Pancreas (tissue), 10 donors: ENCODE results near the gene VENTX. TPM values are rescaled to one million over a fixed set of nuclear protein-coding genes. Genes with fewer than 3 reads are reported as not detected.

Experiments
- ATAC-seq, 4 donors: fragments of 200-7000 bp; cut with Tn5 transposase; one replicate each; pipeline versions ENCODE4 v1.8.0 to v1.9.1; 2020; ENCODE audit warnings: mild to moderate bottlenecking in 4 of 4, moderate library complexity in 4 of 4
- DNase-seq, 6 donors: peaks; one replicate each; pipeline ENCODE4 v3.0.0-alpha.2; 2020
- FAIRE-seq: peaks from 2 replicates; lab custom pipeline; 2012; peaks lifted over from hg19 to GRCh38; lab: Jason Lieb, UNC
- H3K27ac ChIP-seq, 4 donors: fragments of 200-600 bp; sonication (generic); 1 replicate in 3 of 4; 2 replicates in 1 of 4; pipeline versions ENCODE4 v1.5.0 to v1.8.0; 2020
- H3K27me3 ChIP-seq, 4 donors: fragments of 200-600 bp; one replicate each; pipeline ENCODE4 v1.8.0; 2021
- H3K36me3 ChIP-seq, 3 donors: fragments of 200-600 bp; sonication (generic) in 1 of 3; one replicate each; pipeline versions ENCODE4 v1.5.0 to v1.8.0; 2020 to 2021
- H3K4me1 ChIP-seq, 3 donors: fragments of 200-600 bp; one replicate each; pipeline ENCODE4 v1.8.0; 2021
- H3K4me3 ChIP-seq, 4 donors: fragments of 200-600 bp; sonication (generic) in 2 of 4; one replicate each; pipeline versions ENCODE4 v1.5.0 to v1.8.0; 2020 to 2021
- H3K9me3 ChIP-seq, 4 donors: fragments of 200-600 bp; one replicate each; pipeline ENCODE4 v1.8.0; 2021
- CTCF ChIP-seq, 4 donors: fragments of 200-600 bp; sonication (generic) in 3 of 4; IDR thresholded peaks; one replicate each; pipeline versions ENCODE4 v1.5.0 to v1.8.0; 2021; ENCODE audit warnings: antibody characterized with exemption in 4 of 4
- WGBS, 2 donors: extraction: QIAGEN DNeasy Blood & Tissue Kit; methylation state at CpG; one replicate each; pipeline ENCODE4 v1.1.7; 2013; 5-methylcytosine and 5-hydroxymethylcytosine counted together
- intact Hi-C, 3 donors: fragments of 100-400 bp; cut with DNase I; formaldehyde crosslinking; loops; one replicate each; pipeline versions ENCODE4 v1.11.1 to v1.14.2; 2022
- polyA plus RNA-seq, 2 donors: library from polyadenylated mRNA; stranded (reverse); fragments of 200-250 nt; gene quantifications; one replicate each; pipeline ENCODE4 v1.2.3, GENCODE V29; 2013
- total RNA-seq, 6 donors: library from RNA; stranded (reverse); fragmentation: NEBNext Ultra II Directional in 4 of 6; extraction: Animal tissue kit (Norgen Biotek cat#: 25700) in 4 of 6; gene quantifications; one replicate each; pipeline versions ENCODE4 v1.2.1 to v1.2.4, GENCODE V29; 2021 to 2023
- donor health status: healthy with polysubstance abuse.
- donor health status: DM: no; HTN: no; CAD: no; lungs with moderate emphysema.
- donor health status: DM: no; HTN: no; CAD: no.
- donor health status: control.
- donor health status: control.
- donor health status: Bipolar disorder and iron deficiency.
- donor health status: DM: yes; HTN: yes; CAD: no.
- donor health status: DM: no; HTN: no; CAD: no.
- donor health status: DM: no; HTN: no; CAD: no.
- donor health status: DM: yes; HTN: yes; CAD: no.

VENTX gene
- total and polyA plus RNA-seq, 8 donors, result 0.09 to 1.3 (median 0.46) TPM

- peak in 2 of 6 donors; percentile 9 to 70 for DNase-seq
These were observed 27.1 kb upstream of the VENTX start for GRCh38 chr10:133210398-133211140.

GRCh38 chr10:133211141-133211830, 26.4 kb upstream of the VENTX start:
- 54 to 59% methylated on average over 22 to 25 of the region's 25 CpGs for WGBS, 2 donors
- H3K9me3 ChIP-seq, result no peaks in the 10 kb centered on the region
- TF ChIP-seq CTCF (IDR thresholded peaks at IDR 0.05), result no peak
- no peaks in the 10 kb centered on the region for H3K4me1 ChIP-seq
- no peaks in the 10 kb centered on the region for H3K27me3 ChIP-seq
- H3K36me3 ChIP-seq, result no peaks in the 10 kb centered on the region
- DNase-seq (peak in 2 of 6 donors; percentile 21 to 57), ATAC-seq (no peak), FAIRE-seq (no peak)
- H3K27ac ChIP-seq, result no peak overlapping the region
- H3K4me3 ChIP-seq, result no peak overlapping the region
- intact Hi-C loops, result no loop called here

More at GRCh38 chr10:133210398-133211140, 27.1 kb upstream of the VENTX start:
- H3K9me3 ChIP-seq, result no peaks in the 10 kb centered on the region
- intact Hi-C loops, result no loop called here
- ATAC-seq, result no peak
- H3K27me3 ChIP-seq, result no peaks in the 10 kb centered on the region
- FAIRE-seq, result no peak
- H3K27ac ChIP-seq, result no peak overlapping the region
- TF ChIP-seq CTCF (IDR thresholded peaks at IDR 0.05), result no peak
- H3K4me1 ChIP-seq, result no peaks in the 10 kb centered on the region
- WGBS, 2 donors, result 50 to 71% methylated on average over 23 to 27 of the region's 27 CpGs
- no peaks in the 10 kb centered on the region for H3K36me3 ChIP-seq
- no peak overlapping the region for H3K4me3 ChIP-seq

- Histone ChIP-seq H3K9me3 (no peaks in the 10 kb centered on the region), H3K4me1 (no peaks in the 10 kb centered on the region), H3K4me3 (no peak overlapping the region), H3K27ac (no peak overlapping the region), H3K27me3 (no peaks in the 10 kb centered on the region), H3K36me3 (no peaks in the 10 kb centered on the region)
- ATAC-seq, result no peak
- 58 to 71% methylated on average over 34 of the region's 34 CpGs for WGBS, 2 donors
- TF ChIP-seq CTCF (IDR thresholded peaks at IDR 0.05), result no peak
- peak in 2 of 6 donors; percentile 11 to 66 for DNase-seq
- intact Hi-C loops, result no loop called here
- no peak for FAIRE-seq
These were observed 25.4 kb upstream of the VENTX start for GRCh38 chr10:133211959-133212852.

DNA sequence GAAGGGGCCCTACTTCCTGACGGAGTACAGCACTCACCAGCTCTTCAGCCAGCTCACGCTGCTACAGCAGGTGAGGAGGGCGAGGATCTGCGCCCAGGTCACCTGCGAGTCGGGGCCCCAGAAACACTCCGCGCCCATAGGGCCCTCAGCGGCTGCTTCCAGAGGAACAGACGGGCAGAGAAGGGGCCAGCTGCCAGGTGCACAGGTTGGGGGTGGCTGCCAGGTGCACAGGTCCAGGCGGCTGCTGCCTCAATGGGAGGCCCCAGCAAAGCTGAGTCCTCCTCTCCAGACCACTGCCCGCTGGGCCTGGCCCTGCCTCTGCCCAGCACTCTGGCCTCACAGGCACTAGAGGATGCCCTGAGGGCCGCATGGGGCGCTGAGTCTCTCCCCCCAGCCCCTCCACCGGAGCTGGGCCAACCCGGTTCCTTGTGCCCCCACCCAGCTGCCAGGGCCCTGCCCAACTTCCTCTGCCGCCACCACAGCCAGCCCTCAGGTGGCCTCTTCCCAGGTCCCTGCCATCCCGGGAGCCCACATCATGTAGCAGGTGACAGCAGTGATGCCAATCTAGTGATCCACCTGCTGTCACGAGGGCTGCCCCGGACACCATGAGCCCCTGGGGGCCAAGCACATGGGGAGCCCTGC, 24.7 kb upstream of the VENTX start:
- Histone ChIP-seq H3K27ac (no peak overlapping the region), H3K4me1 (no peaks in the 10 kb centered on the region), H3K4me3 (no peak overlapping the region), H3K27me3 (no peaks in the 10 kb centered on the region), H3K36me3 (no peaks in the 10 kb centered on the region), H3K9me3 (no peaks in the 10 kb centered on the region)
- no peak for TF ChIP-seq CTCF (IDR thresholded peaks at IDR 0.05)
- intact Hi-C loops, result no loop called here
- FAIRE-seq, result no peak
- 61 to 77% methylated on average over 19 to 20 of the region's 20 CpGs for WGBS, 2 donors
- peak in 2 of 6 donors; percentile 12 to 53 for DNase-seq
- ATAC-seq, result no peak
